Mucosa of gallbladder (tissue), 1 donor: ENCODE data around the gene FXR1. TPM values are rescaled to one million over a fixed set of nuclear protein-coding genes. Genes with fewer than 3 reads are reported as not detected.
"Not testable (repeated sequence)": the region's sequence is repeated elsewhere in the genome, so short reads cannot be mapped to it uniquely, and the experiment has no call there.

Source experiments
- DNase-seq: peaks from one replicate; pipeline ENCODE4 v3.0.0-alpha.2; 2020; ENCODE audit warnings: low spot score
- total RNA-seq: library from RNA; stranded (reverse); gene quantifications from one replicate; pipeline ENCODE4 v1.2.1, GENCODE V29; 2021
- donor health status: DM: no; HTN: no; CAD: no.

FXR1 gene
- total RNA-seq, result 117 TPM

GRCh38 chr3:180912304-180913296, at the start of gene FXR1:
Gene FXR1 (plus strand): TSS chr3:180912670. CDS start chr3:180912686, 16 bp downstream.
- DNase-seq, result peak; percentile 88

- no peak for DNase-seq
These were observed 42.3 kb upstream of the FXR1 start for GRCh38 chr3:180870008-180870699.

GRCh38 chr3:180871901-180872300, 40.6 kb upstream of the FXR1 start:
- DNase-seq, result no peak

- not testable (repeated sequence) for DNase-seq
These were observed 40.0 kb upstream of the FXR1 start for GRCh38 chr3:180872430-180872829.

- no peak for DNase-seq
These were observed 37.3 kb upstream of the FXR1 start for GRCh38 chr3:180875124-180875698.

- no peak for DNase-seq
These were observed 31.2 kb upstream of the FXR1 start for GRCh38 chr3:180881065-180881801.

GRCh38 chr3:180882115-180882514, 30.4 kb upstream of the FXR1 start:
- no peak for DNase-seq

GRCh38 chr3:180888992-180889560, 23.4 kb upstream of the FXR1 start:
- no peak for DNase-seq

GRCh38 chr3:180898572-180898971, 13.9 kb upstream of the FXR1 start:
- DNase-seq, result no peak

GRCh38 chr3:180909369-180910127, 2.9 kb upstream of the FXR1 start:
- no peak for DNase-seq

GRCh38 chr3:180910823-180911222, 1.6 kb upstream of the FXR1 start:
- no peak for DNase-seq

- DNase-seq, result no peak
These were observed 580 bp upstream of the FXR1 start for GRCh38 chr3:180911876-180912303.

- DNase-seq, result no peak
These were observed 1.3 kb downstream of the FXR1 start for GRCh38 chr3:180913581-180914404.

- DNase-seq, result no peak
These were observed 6.1 kb downstream of the FXR1 start for GRCh38 chr3:180918542-180918941.

GRCh38 chr3:180922242-180922641, 9.8 kb downstream of the FXR1 start:
- no peak for DNase-seq

GRCh38 chr3:180923561-180923960, 11.1 kb downstream of the FXR1 start:
- no peak for DNase-seq

- DNase-seq, result no peak
These were observed 14.1 kb downstream of the FXR1 start for GRCh38 chr3:180926526-180926925.

GRCh38 chr3:180929376-180929775, 16.9 kb downstream of the FXR1 start:
- DNase-seq, result no peak

- DNase-seq, result no peak
These were observed 18.1 kb downstream of the FXR1 start for GRCh38 chr3:180930526-180930925.

- no peak for DNase-seq
These were observed 20.3 kb downstream of the FXR1 start for GRCh38 chr3:180932819-180933218.
